SK-N-SH treated with all-trans-retinoic acid at 6 μM for 48 hours (cell line): Measurements from ENCODE around the gene PRRT2.

Experiments
- ARNTL ChIP-seq: fragments of 450-650 bp; formaldehyde crosslinking; IDR thresholded peaks from 2 replicates; pipeline ENCODE4 v1.5.0; 2020; ENCODE audit warnings: low read depth, mild to moderate bottlenecking, moderate library complexity, borderline replicate concordance
- CSDC2 ChIP-seq: fragments of 250-450 bp; sonication (Bioruptor Pico); IDR thresholded peaks from 2 replicates; pipeline ENCODE4 v1.5.0; 2020; ENCODE audit warnings: mild to moderate bottlenecking, moderate library complexity
- RARB ChIP-seq: fragments of 250-450 bp; sonication (Bioruptor Pico); IDR thresholded peaks from 2 replicates; pipeline ENCODE4 v1.8.0; 2021; ENCODE audit warnings: mild to moderate bottlenecking, moderate library complexity
- TSHZ2 ChIP-seq: fragments of 250-450 bp; sonication (Bioruptor Pico); IDR thresholded peaks from 2 replicates; pipeline ENCODE4 v1.5.0; 2020; ENCODE audit warnings: mild to moderate bottlenecking, moderate library complexity
- ZFP3 ChIP-seq: fragments of 250-450 bp; sonication (Bioruptor Pico); IDR thresholded peaks from 2 replicates; pipeline ENCODE4 v1.5.0; 2020; ENCODE audit warnings: mild to moderate bottlenecking, moderate library complexity
- ZFP30 ChIP-seq: fragments of 450-650 bp; formaldehyde crosslinking; IDR thresholded peaks from 2 replicates; pipeline ENCODE4 v1.5.0; 2022; ENCODE audit warnings: mild to moderate bottlenecking, moderate library complexity
- TF ChIP-seq, protein P1 (sequence below): fragments of 250-450 bp; sonication (Bioruptor Pico); IDR thresholded peaks from 2 replicates; pipeline ENCODE4 v1.5.1; 2020; ENCODE audit warnings: low read depth, mild to moderate bottlenecking, moderate library complexity
- TF ChIP-seq, protein P2 (sequence below): fragments of 250-450 bp; sonication (Bioruptor Pico); IDR thresholded peaks from 2 replicates; pipeline ENCODE4 v1.5.1; 2021; ENCODE audit warnings: mild to moderate bottlenecking, moderate library complexity
- TF ChIP-seq, protein P3 (sequence below): fragments of 250-450 bp; sonication (Bioruptor Pico); IDR thresholded peaks from 2 replicates; pipeline ENCODE4 v1.8.0; 2020; ENCODE audit warnings: mild to moderate bottlenecking, moderate library complexity, borderline replicate concordance

DNA sequence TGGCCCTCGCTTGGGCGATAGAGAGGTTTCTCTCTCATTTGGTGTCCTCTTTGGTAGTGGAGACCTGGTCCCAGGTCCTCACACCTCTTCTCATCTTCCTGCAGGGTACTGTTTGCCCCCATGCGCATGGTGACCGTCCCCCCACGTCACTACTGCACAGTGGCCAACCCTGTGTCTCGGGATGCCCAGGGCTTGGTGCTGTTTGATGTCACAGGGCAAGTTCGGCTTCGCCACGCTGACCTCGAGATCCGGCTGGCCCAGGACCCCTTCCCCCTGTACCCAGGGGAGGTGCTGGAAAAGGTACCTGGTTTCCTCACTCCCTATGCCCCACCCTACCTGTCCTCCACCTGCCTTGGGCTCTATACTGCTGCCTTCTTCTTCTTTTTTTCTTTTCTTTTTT, 18.8 kb downstream of the PRRT2 start:
- TF ChIP-seq, protein P1, sequence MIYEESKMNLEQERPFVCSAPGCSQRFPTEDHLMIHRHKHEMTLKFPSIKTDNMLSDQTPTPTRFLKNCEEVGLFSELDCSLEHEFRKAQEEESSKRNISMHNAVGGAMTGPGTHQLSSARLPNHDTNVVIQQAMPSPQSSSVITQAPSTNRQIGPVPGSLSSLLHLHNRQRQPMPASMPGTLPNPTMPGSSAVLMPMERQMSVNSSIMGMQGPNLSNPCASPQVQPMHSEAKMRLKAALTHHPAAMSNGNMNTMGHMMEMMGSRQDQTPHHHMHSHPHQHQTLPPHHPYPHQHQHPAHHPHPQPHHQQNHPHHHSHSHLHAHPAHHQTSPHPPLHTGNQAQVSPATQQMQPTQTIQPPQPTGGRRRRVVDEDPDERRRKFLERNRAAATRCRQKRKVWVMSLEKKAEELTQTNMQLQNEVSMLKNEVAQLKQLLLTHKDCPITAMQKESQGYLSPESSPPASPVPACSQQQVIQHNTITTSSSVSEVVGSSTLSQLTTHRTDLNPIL (CRISPR knock-in tag): no peak
- TF ChIP-seq ARNTL (CRISPR knock-in tag) (no peak), ZFP3 (no peak), CSDC2 (CRISPR knock-in tag) (no peak), ZFP30 (no peak), TSHZ2 (CRISPR knock-in tag) (no peak), RARB (CRISPR knock-in tag) (no peak)
- TF ChIP-seq, protein P2, sequence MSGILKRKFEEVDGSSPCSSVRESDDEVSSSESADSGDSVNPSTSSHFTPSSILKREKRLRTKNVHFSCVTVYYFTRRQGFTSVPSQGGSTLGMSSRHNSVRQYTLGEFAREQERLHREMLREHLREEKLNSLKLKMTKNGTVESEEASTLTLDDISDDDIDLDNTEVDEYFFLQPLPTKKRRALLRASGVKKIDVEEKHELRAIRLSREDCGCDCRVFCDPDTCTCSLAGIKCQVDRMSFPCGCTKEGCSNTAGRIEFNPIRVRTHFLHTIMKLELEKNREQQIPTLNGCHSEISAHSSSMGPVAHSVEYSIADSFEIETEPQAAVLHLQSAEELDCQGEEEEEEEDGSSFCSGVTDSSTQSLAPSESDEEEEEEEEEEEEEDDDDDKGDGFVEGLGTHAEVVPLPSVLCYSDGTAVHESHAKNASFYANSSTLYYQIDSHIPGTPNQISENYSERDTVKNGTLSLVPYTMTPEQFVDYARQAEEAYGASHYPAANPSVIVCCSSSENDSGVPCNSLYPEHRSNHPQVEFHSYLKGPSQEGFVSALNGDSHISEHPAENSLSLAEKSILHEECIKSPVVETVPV: no peak
- TF ChIP-seq, protein P3, sequence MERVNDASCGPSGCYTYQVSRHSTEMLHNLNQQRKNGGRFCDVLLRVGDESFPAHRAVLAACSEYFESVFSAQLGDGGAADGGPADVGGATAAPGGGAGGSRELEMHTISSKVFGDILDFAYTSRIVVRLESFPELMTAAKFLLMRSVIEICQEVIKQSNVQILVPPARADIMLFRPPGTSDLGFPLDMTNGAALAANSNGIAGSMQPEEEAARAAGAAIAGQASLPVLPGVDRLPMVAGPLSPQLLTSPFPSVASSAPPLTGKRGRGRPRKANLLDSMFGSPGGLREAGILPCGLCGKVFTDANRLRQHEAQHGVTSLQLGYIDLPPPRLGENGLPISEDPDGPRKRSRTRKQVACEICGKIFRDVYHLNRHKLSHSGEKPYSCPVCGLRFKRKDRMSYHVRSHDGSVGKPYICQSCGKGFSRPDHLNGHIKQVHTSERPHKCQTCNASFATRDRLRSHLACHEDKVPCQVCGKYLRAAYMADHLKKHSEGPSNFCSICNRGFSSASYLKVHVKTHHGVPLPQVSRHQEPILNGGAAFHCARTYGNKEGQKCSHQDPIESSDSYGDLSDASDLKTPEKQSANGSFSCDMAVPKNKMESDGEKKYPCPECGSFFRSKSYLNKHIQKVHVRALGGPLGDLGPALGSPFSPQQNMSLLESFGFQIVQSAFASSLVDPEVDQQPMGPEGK: no peak
